Measurements from ENCODE around the gene ZCCHC10.
"Not testable (repeated sequence)": the region's sequence is repeated elsewhere in the genome, so short reads cannot be mapped to it uniquely, and the experiment has no call there.

The ZCCHC10 gene

GRCh38 chr5:132979367-132979940 lies 46.9 kb downstream of the ZCCHC10 start:
- DNase-seq (ENCODE audit: low read depth in 3 of 3), result no peak

GRCh38 chr5:132976852-132977251 lies 49.5 kb downstream of the ZCCHC10 start:
- DNase-seq (ENCODE audit: low read depth in 3 of 3), result no peak

GRCh38 chr5:132972436-132972828 lies 53.9 kb downstream of the ZCCHC10 start:
- not testable (repeated sequence) for DNase-seq (ENCODE audit: low read depth in 3 of 3)

GRCh38 chr5:132971483-132972435 lies 54.6 kb downstream of the ZCCHC10 start:
- no peak for DNase-seq (ENCODE audit: low read depth in 3 of 3)

- DNase-seq (ENCODE audit: low read depth in 3 of 3), result no peak
Measured at GRCh38 chr5:132965120-132965519, 61.2 kb downstream of the ZCCHC10 start.

- DNase-seq (ENCODE audit: low read depth in 3 of 3), result peak; percentile 72 to 78 (median 77)
Measured at GRCh38 chr5:132963171-132964104, 62.9 kb downstream of the ZCCHC10 start, which contains the start of gene AFF4. Gene AFF4 (minus strand): TSS chr5:132963634. CDS start chr5:132937189, 26,445 bp downstream.

- no peak for DNase-seq (ENCODE audit: low read depth in 3 of 3)
Measured at GRCh38 chr5:132962429-132963021, 63.8 kb downstream of the ZCCHC10 start.

GRCh38 chr5:132961887-132962286 lies 64.5 kb downstream of the ZCCHC10 start:
- no peak for DNase-seq (ENCODE audit: low read depth in 3 of 3)

GRCh38 chr5:132961123-132961815 lies 65.1 kb downstream of the ZCCHC10 start:
- DNase-seq (ENCODE audit: low read depth in 3 of 3), result not testable (repeated sequence)

GRCh38 chr5:132956166-132956799 lies 70.1 kb downstream of the ZCCHC10 start:
- DNase-seq (ENCODE audit: low read depth in 3 of 3), result not testable (repeated sequence)

- DNase-seq (ENCODE audit: low read depth in 3 of 3), result no peak
Measured at GRCh38 chr5:132953710-132954109, 72.6 kb downstream of the ZCCHC10 start.

GRCh38 chr5:132952829-132953228 lies 73.5 kb downstream of the ZCCHC10 start:
- no peak for DNase-seq (ENCODE audit: low read depth in 3 of 3)

- no peak for DNase-seq (ENCODE audit: low read depth in 3 of 3)
Measured at GRCh38 chr5:132951897-132952296, 74.5 kb downstream of the ZCCHC10 start.

- no peak for DNase-seq (ENCODE audit: low read depth in 3 of 3)
Measured at GRCh38 chr5:132949136-132949535, 77.2 kb downstream of the ZCCHC10 start.

GRCh38 chr5:132947671-132948070 lies 78.7 kb downstream of the ZCCHC10 start:
- no peak for DNase-seq (ENCODE audit: low read depth in 3 of 3)
